ENCODE results near the gene MT2A. TPM values are rescaled to one million over a fixed set of nuclear protein-coding genes. Genes with fewer than 3 reads are reported as not detected.
"Not testable (repeated sequence)": the region's sequence is repeated elsewhere in the genome, so short reads cannot be mapped to it uniquely, and the experiment has no call there.

Gene MT2A
- total RNA-seq, 3 donors from 2014 or later (not counting 1 experiment from before 2014, with no cell fraction given) = 33.0 to 81.5 (median 70.6) TPM

- Histone ChIP-seq H3K27ac (ENCODE audit: low read length) (no peak overlapping the region), H3K4me3 (ENCODE audit: low read length) (no peak overlapping the region), H3K4me1 (ENCODE audit: control insufficient read depth, insufficient read depth, low read length) (peaks cover 19% of the 10 kb centered on the region), H3K36me3 (ENCODE audit: control insufficient read depth, insufficient read depth, low read length) (no peaks in the 10 kb centered on the region), H3K27me3 (ENCODE audit: control insufficient read depth, insufficient read depth, low read length) (peaks cover 14% of the 10 kb centered on the region), H3K9me3 (ENCODE audit: control insufficient read depth, insufficient read depth, low read length) (no peaks in the 10 kb centered on the region)
- WGBS (ENCODE audit: insufficient coverage) = 94% methylated on average over 7 of the region's 8 CpGs
- DNase-seq (no peak), ATAC-seq (no peak)
- no peak overlapping the region for H3K27ac Mint-ChIP-seq
- intact Hi-C loops (cut with micrococcal nuclease) = no loop called here
- peaks cover 34 to 53% of the 10 kb centered on the region in 2 donors for H3K27me3 Mint-ChIP-seq (ENCODE audit: low read depth in 2 of 2)
- peaks cover 7 to 17% of the 10 kb centered on the region in 2 donors for H3K4me1 Mint-ChIP-seq
- no peaks in the 10 kb centered on the region for H3K36me3 Mint-ChIP-seq
- no peak for TF ChIP-seq CTCF (IDR thresholded peaks at IDR 0.05)
- H3K4me3 Mint-ChIP-seq = no peak overlapping the region
- no peaks in the 10 kb centered on the region for H3K9me3 Mint-ChIP-seq
Observed at GRCh38 chr16:56620339-56620897, 12.0 kb downstream of the MT2A start.

GRCh38 chr16:56621665-56622445 is 13.5 kb downstream of the MT2A start:
- Mint-ChIP-seq H3K4me1 (peaks cover 7 to 22% of the 10 kb centered on the region in 2 donors), H3K27me3 (ENCODE audit: low read depth in 2 of 2) (peaks cover 42 to 60% of the 10 kb centered on the region in 2 donors)
- 83% methylated on average over 4 of the region's 4 CpGs for WGBS (ENCODE audit: insufficient coverage)
- H3K4me3 Mint-ChIP-seq; intact Hi-C loops (cut with micrococcal nuclease); H3K27ac Mint-ChIP-seq; H3K36me3 Mint-ChIP-seq; H3K9me3 ChIP-seq (ENCODE audit: control insufficient read depth, insufficient read depth, low read length); DNase-seq; H3K4me3 ChIP-seq (ENCODE audit: low read length); ATAC-seq; H3K27ac ChIP-seq (ENCODE audit: low read length); H3K9me3 Mint-ChIP-seq; H3K36me3 ChIP-seq (ENCODE audit: control insufficient read depth, insufficient read depth, low read length): not testable (repeated sequence)
- H3K4me1 ChIP-seq (ENCODE audit: control insufficient read depth, insufficient read depth, low read length) = peaks cover 25% of the 10 kb centered on the region
- peaks cover 21% of the 10 kb centered on the region for H3K27me3 ChIP-seq (ENCODE audit: control insufficient read depth, insufficient read depth, low read length)

GRCh38 chr16:56623184-56623583 is 14.8 kb downstream of the MT2A start:
- H3K4me3 ChIP-seq (ENCODE audit: low read length); H3K9me3 ChIP-seq (ENCODE audit: control insufficient read depth, insufficient read depth, low read length); ATAC-seq; H3K36me3 ChIP-seq (ENCODE audit: control insufficient read depth, insufficient read depth, low read length); intact Hi-C loops (cut with micrococcal nuclease); H3K4me3 Mint-ChIP-seq; H3K27ac ChIP-seq (ENCODE audit: low read length); H3K36me3 Mint-ChIP-seq; H3K27ac Mint-ChIP-seq; H3K9me3 Mint-ChIP-seq; DNase-seq: not testable (repeated sequence)
- WGBS (ENCODE audit: insufficient coverage) = 96% methylated on average over 5 of the region's 5 CpGs
- Mint-ChIP-seq H3K4me1 (peaks cover 7 to 13% of the 10 kb centered on the region in 2 donors), H3K27me3 (ENCODE audit: low read depth in 2 of 2) (peaks cover 40 to 52% of the 10 kb centered on the region in 2 donors)
- H3K27me3 ChIP-seq (ENCODE audit: control insufficient read depth, insufficient read depth, low read length) = peaks cover 18% of the 10 kb centered on the region
- H3K4me1 ChIP-seq (ENCODE audit: control insufficient read depth, insufficient read depth, low read length) = peaks cover 17% of the 10 kb centered on the region

DNA sequence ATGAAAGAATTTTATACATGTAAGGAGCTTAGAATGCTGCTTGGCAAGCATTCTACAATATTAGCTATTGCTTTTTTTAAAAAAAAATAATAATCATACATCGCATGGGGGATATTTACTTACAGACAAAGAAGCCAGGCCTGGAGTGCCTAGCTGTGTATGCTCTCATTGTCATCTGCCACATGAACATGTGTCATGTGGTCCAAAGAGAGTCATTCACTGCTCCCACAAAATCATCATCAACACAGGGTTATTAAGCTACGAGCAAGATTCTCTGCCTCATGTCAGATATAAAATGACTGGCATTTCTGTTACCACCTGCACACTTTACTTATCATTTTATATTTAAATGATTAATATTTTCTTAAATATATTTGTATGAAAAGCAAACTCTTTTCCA is 15.3 kb downstream of the MT2A start:
- Mint-ChIP-seq H3K4me3 (no peak overlapping the region), H3K36me3 (no peaks in the 10 kb centered on the region), H3K27ac (no peak overlapping the region), H3K27me3 (ENCODE audit: low read depth in 2 of 2) (peaks cover 38 to 54% of the 10 kb centered on the region in 2 donors), H3K4me1 (peaks cover 7 to 13% of the 10 kb centered on the region in 2 donors), H3K9me3 (no peaks in the 10 kb centered on the region)
- Histone ChIP-seq H3K27ac (ENCODE audit: low read length) (no peak overlapping the region), H3K27me3 (ENCODE audit: control insufficient read depth, insufficient read depth, low read length) (peaks cover 15% of the 10 kb centered on the region), H3K4me1 (ENCODE audit: control insufficient read depth, insufficient read depth, low read length) (peaks cover 17% of the 10 kb centered on the region), H3K4me3 (ENCODE audit: low read length) (no peak overlapping the region), H3K36me3 (ENCODE audit: control insufficient read depth, insufficient read depth, low read length) (no peaks in the 10 kb centered on the region), H3K9me3 (ENCODE audit: control insufficient read depth, insufficient read depth, low read length) (no peaks in the 10 kb centered on the region)
- WGBS (ENCODE audit: insufficient coverage) = 100% methylated on average over 2 of the region's 2 CpGs
- DNase-seq (no peak), ATAC-seq (no peak)
- intact Hi-C loops (cut with micrococcal nuclease) = no loop called here
- no peak for TF ChIP-seq CTCF (IDR thresholded peaks at IDR 0.05)

Data from natural killer cell (primary cell).